22Rv1 (cell line): ENCODE measurements around the gene LEPR.

Experiments used
- H3K27ac ChIP-seq: fragments of 450-650 bp; 2 replicates; pipeline ENCODE4 v1.5.1; 2017
- CTCF ChIP-seq: fragments of 450-650 bp; IDR thresholded peaks from 2 replicates; pipeline ENCODE4 v1.5.1; 2017; ENCODE audit warnings: mild to moderate bottlenecking
- ZFX ChIP-seq: fragments of 450-650 bp; IDR thresholded peaks from 2 replicates; pipeline ENCODE4 v1.6.1; 2017; ENCODE audit warnings: antibody characterized with exemption, borderline replicate concordance

Gene LEPR

DNA sequence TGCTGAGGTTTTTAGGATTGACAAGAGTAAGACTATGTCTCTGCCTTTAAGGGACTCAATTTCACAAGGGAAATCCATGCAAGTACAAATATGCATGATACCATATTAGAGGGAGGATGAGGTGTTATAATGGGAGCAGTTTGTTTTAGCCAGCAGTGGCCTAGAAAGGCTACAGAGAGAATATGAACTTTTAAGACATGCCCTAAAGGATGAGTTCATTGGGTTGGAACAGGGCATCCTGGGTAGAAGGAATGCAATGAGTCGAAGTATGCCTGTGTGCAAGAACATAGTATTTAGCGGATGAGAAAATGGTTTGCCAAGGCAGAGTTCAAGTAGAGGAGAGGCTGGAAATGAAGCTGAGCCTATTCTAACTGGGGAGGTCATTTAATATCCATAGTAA lies 32.6 kb upstream of the LEPR start:
- H3K27ac ChIP-seq: no peak overlapping the region
- TF ChIP-seq ZFX (no peak), CTCF (no peak)

- no peak for TF ChIP-seq ZFX
- TF ChIP-seq CTCF: no peak
- H3K27ac ChIP-seq: no peak overlapping the region
Measured at GRCh38 chr1:65388908-65389695, 31.4 kb upstream of the LEPR start.

GRCh38 chr1:65392497-65392896 lies 28.0 kb upstream of the LEPR start:
- no peak overlapping the region for H3K27ac ChIP-seq
- no peak for TF ChIP-seq ZFX
- TF ChIP-seq CTCF: no peak

GRCh38 chr1:65393347-65393746 lies 27.1 kb upstream of the LEPR start:
- no peak overlapping the region for H3K27ac ChIP-seq
- TF ChIP-seq CTCF (no peak), ZFX (no peak)

GRCh38 chr1:65393928-65394327 lies 26.5 kb upstream of the LEPR start:
- H3K27ac ChIP-seq: no peak overlapping the region
- no peak for TF ChIP-seq CTCF
- TF ChIP-seq ZFX: no peak

GRCh38 chr1:65395887-65396612 lies 24.4 kb upstream of the LEPR start:
- TF ChIP-seq CTCF (no peak), ZFX (no peak)
- no peak overlapping the region for H3K27ac ChIP-seq

- H3K27ac ChIP-seq: no peak overlapping the region
- TF ChIP-seq CTCF (no peak), ZFX (no peak)
Measured at GRCh38 chr1:65398083-65398482, 22.4 kb upstream of the LEPR start.
